Panc1 (cell line): Measurements from ENCODE around the gene TIMM50.

Experiments
- TCF7L2 ChIP-seq: IDR thresholded peaks from 2 replicates; pipeline ENCODE4 v1.6.1; 2011; ENCODE audit warnings: mild to moderate bottlenecking, low read depth, low read length, inconsistent platforms
- TF ChIP-seq, protein P1 (sequence below): fragments of 450-650 bp; IDR thresholded peaks from 2 replicates; pipeline ENCODE4 v1.5.1; 2017; ENCODE audit warnings: mild to moderate bottlenecking
- TF ChIP-seq, protein P2 (sequence below), 2 experiments: IDR thresholded peaks; 2 replicates each; pipeline ENCODE4 v1.6.1; 2011 to 2012; ENCODE audit warnings: low read depth in 2 of 2, control low read depth in 1 of 2, low read length in 1 of 2, mild to moderate bottlenecking in 1 of 2, moderate library complexity in 1 of 2; ENCODE audit not compliant: insufficient read depth in 1 of 2

- TF ChIP-seq, protein P1, sequence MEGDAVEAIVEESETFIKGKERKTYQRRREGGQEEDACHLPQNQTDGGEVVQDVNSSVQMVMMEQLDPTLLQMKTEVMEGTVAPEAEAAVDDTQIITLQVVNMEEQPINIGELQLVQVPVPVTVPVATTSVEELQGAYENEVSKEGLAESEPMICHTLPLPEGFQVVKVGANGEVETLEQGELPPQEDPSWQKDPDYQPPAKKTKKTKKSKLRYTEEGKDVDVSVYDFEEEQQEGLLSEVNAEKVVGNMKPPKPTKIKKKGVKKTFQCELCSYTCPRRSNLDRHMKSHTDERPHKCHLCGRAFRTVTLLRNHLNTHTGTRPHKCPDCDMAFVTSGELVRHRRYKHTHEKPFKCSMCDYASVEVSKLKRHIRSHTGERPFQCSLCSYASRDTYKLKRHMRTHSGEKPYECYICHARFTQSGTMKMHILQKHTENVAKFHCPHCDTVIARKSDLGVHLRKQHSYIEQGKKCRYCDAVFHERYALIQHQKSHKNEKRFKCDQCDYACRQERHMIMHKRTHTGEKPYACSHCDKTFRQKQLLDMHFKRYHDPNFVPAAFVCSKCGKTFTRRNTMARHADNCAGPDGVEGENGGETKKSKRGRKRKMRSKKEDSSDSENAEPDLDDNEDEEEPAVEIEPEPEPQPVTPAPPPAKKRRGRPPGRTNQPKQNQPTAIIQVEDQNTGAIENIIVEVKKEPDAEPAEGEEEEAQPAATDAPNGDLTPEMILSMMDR, result no peak
- TF ChIP-seq, protein P2, sequence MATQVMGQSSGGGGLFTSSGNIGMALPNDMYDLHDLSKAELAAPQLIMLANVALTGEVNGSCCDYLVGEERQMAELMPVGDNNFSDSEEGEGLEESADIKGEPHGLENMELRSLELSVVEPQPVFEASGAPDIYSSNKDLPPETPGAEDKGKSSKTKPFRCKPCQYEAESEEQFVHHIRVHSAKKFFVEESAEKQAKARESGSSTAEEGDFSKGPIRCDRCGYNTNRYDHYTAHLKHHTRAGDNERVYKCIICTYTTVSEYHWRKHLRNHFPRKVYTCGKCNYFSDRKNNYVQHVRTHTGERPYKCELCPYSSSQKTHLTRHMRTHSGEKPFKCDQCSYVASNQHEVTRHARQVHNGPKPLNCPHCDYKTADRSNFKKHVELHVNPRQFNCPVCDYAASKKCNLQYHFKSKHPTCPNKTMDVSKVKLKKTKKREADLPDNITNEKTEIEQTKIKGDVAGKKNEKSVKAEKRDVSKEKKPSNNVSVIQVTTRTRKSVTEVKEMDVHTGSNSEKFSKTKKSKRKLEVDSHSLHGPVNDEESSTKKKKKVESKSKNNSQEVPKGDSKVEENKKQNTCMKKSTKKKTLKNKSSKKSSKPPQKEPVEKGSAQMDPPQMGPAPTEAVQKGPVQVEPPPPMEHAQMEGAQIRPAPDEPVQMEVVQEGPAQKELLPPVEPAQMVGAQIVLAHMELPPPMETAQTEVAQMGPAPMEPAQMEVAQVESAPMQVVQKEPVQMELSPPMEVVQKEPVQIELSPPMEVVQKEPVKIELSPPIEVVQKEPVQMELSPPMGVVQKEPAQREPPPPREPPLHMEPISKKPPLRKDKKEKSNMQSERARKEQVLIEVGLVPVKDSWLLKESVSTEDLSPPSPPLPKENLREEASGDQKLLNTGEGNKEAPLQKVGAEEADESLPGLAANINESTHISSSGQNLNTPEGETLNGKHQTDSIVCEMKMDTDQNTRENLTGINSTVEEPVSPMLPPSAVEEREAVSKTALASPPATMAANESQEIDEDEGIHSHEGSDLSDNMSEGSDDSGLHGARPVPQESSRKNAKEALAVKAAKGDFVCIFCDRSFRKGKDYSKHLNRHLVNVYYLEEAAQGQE (IDR thresholded peaks at IDR 0.05; ENCODE audit: insufficient read depth in 1 of 2, low read depth in 2 of 2, low read length in 1 of 2), result no peak
- no peak for TF ChIP-seq TCF7L2
Observed at GRCh38 chr19:39494661-39495060, 14.0 kb downstream of the TIMM50 start.
